ENCODE results near the gene GLMP.

GLMP gene

DNA sequence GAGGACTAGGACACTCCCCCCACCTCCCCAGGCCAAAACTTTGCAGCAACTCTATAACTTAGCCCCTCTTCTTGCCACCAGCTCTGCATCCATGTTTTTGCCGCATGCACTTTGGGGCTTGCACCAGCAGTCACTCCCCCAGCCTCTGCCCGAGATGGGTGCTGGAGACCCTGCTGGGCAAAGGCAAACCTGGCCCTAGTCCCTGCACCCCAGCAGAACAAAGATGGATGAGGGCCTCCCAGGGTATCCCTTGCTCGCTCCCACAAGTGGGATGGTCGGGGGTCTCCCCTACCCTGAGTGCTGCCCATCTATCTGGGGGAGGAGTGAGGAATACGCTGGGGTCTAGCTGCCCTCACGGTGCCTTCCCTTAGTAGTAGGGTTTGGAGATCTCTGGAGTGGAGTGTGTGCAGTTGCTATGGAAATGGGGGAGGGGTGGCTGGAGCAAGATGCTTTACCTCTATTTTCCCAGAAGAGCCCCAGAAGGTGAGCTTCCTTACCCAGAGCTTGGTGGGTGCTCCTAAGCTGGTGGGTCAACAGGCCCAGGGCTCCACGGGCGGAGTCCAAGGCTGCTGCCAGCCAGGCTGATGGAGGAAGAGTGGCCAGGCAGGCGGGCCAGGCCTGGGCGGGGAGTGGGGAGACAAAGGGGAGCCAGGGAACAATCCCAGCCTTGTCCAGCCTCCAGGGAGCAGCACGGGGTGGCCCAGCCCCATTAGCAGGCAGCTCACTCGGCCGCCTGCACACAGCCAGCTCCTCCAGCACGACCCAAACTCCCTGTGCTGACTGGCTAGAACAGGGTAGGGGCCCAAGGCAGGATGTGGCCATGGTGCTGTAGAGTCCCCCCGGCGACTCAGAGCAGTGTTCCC, 47.8 kb downstream of the GLMP start, which contains the start of gene PAQR6:
PAQR6 (minus strand) TSS at position 597 of the 863 bp plus-strand sequence. CDS start 1,325 bp downstream, outside the sequence.
- DNase-seq, result no peak

DNA sequence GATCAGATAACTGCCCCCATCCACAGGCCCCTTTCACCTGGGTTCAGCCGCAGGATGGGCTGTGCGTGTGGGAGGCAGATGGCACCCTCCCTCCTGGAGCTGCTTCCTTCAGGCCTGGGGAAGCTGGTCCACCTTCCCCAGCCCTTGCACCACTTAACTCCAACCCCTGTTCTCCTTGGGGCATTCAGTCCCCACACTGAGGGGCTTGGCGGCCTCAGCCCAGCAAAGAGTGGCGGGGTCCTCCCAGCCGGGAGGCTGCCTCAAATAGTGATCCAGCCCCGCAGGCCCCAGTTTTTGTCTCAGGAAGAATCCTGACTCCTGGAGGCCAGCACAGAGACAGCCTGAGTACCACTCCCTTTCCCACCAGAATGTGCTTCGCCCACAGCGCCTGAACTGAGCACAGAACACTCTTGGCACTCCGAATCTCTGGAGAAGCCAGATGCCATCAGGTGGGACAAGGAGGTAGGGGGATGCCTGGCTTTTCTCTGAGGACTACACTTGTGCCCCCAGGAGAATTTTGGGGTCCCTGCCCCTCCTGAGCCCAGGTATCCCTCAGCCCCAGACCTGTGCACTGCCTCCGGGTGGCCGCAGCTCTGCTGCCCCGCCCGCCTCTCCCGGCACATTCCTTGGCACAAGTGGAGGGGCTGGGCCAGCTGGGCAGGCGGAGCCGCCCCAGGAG, 48.6 kb downstream of the GLMP start:
- DNase-seq, result no peak

DNA sequence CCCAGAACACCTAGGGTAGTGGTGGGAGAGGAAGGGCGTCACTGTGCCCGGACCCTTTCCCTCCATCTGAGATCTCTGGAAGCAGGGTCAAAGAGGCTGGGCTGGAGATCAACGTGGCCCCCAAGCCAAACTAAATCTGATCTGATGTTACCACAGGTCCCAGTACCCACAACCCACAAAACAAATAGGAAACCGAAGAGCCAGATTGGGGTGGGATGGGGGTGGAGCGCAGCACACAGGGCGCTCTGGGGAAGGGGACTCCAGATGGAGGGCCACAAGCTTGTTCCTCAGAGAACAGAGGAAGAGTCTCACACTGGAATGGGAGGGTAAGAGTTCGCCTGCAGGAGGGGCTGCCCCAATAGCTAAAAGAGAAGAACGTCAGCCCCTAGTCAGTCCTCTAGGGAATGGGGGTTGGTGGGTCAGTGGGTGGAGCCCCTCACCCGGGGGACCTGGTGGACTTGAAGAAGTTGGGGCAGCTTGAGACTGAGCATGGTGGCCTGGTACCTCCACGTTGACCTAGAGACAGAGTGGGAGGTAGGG, 49.2 kb downstream of the GLMP start:
- no peak for DNase-seq

DNA sequence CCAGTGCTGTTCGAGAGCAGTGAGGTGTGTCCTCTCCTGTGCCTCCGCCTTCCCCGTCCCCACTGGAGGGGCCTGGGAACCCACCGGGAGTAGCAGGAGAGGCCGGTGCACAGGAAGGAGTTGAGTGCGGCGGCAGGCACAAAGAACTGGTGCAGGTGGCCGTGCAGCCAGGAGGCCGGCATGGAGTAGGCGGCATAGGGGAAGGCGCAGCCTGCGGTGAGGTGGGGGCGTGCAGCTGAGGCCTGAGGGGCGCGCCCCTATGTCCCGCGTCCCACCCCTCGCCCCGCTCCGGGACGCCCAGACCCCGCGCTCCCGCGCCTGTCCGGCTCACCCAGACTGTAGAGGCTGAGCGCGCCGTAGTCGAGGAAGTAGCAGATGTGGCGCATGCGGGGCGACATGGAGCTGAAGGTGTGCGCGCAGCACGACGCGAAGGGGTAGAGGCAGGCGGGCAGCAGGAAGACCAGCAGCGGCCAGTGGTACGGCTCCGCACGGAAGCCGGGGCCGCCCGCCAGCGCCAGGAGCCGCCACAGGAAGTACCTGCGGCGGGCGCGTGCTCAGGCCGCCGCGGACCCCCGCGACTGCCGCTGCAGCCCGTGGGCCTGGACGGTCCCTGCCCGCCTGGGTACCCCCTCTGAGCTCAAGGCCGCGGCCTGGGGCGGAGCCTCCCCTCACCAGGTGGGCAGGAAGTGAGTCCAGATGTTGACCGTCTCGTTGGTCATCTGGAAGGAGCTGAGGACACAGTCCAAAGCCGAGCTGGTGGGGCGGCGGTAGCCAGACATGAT, 49.8 kb downstream of the GLMP start:
- DNase-seq, result no peak

DNA sequence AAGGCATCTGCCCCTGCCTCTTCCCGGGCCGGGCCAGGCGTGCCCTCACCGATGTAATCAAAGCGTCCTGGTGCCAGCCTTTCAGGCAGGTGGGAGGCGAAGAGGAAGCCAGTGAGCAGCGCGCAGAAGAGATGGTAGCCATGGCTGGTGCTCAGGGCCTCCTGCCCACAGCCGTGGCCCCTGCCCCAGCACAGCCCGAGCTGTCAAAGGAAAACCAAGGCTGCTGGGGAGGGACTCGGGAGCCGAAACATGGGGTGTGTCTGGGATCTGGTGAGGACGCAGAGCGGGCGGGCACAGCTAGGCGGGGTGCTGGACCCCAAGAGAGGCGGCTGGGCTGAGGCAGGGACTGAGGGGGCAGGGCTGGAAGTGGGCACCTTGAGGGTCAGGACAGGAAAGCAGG, 50.8 kb downstream of the GLMP start:
- DNase-seq, result no peak

DNA sequence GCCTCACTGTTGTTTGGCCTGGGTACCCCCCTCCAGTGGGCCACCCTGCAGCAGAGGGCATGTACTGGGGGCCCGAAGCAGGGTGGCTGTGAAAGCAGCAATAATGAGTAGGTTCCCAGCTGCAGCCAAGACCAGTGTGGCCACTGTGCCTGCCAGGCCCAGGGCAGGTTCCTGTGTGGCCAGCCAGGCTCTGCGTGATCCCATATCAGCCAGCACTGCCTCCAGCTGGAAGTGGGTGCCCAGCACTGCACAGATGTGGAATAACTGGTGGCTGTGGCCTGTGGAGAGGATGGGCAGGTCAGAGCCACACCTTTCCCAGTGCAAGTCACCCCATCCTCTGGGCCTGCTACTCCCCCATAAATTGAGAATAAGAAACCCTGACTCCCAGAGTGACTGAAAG, 51.4 kb downstream of the GLMP start:
- no peak for DNase-seq

DNA sequence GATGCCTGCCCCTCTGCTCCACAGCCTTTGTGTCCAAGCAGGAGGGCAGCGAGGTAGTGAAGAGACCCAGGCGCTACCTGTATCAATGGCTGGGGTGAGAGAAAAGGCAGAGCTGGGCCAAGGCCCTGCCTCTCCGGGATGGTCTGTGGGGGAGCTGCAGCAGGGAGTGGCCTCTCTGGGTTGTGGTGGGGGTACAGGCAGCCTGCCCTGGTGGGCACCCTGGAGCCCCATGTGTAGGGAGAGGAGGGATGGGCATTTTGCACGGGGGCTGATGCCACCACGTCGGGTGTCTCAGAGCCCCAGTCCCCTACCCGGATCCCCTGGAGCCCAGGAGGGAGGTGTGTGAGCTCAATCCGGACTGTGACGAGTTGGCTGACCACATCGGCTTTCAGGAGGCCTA, 52.7 kb downstream of the GLMP start:
- DNase-seq, result no peak

Measured in NCI-H1105 (cell line).